PC-3 (cell line): Measurements from ENCODE around the gene ZNF76. TPM values are rescaled to one million over a fixed set of nuclear protein-coding genes. Genes with fewer than 3 reads are reported as not detected.

ENCODE experiments used
- ATAC-seq: fragments of 200-7000 bp; cut with Tn5 transposase; 2 replicates; pipeline ENCODE4 v1.9.1; 2020; ENCODE audit warnings: mild to moderate bottlenecking, moderate library complexity
- BruUV-seq: library from RNA; stranded (reverse); fragments of 400-500 nt; replicated peaks from 2 replicates; lab custom pipeline; 2021; lab: Mats Ljungman, UMichigan
- CTCF ChIA-PET: fragments of 300-600 bp; sonication (Branson Sonifier 250); formaldehyde crosslinking; loops from one replicate; lab custom pipeline; 2022; ENCODE audit warnings: antibody characterized with exemption; lab: Charles Lee
- POLR2A ChIA-PET: fragments of 300-600 bp; sonication (Branson Sonifier 250); formaldehyde crosslinking; loops from one replicate; lab custom pipeline; 2022; ENCODE audit warnings: antibody characterized with exemption; ENCODE audit not compliant: unreplicated experiment; lab: Charles Lee
- DNase-seq: peaks from one replicate; pipeline ENCODE4 v3.0.0-alpha.2; 2015
- H2AFZ ChIP-seq: fragments of 300-600 bp; sonication (generic); 2 replicates; pipeline ENCODE4 v1.6.0; 2016; ENCODE audit warnings: antibody characterized with exemption, low read length
- H3F3A ChIP-seq: fragments of 300-600 bp; sonication (generic); one replicate; pipeline ENCODE4 v1.6.0; 2017; ENCODE audit warnings: antibody characterized with exemption, low read length, control low read depth, mild to moderate bottlenecking; ENCODE audit not compliant: unreplicated experiment
- H3K27ac ChIP-seq: fragments of 300-600 bp; sonication (generic); 2 replicates; pipeline ENCODE4 v1.5.1; 2016; ENCODE audit warnings: mild to moderate bottlenecking, low read length
- H3K27me3 ChIP-seq: fragments of 300-600 bp; sonication (generic); 2 replicates; pipeline ENCODE4 v1.6.1; 2016; ENCODE audit warnings: low read length, mixed read lengths
- H3K36me3 ChIP-seq: fragments of 300-600 bp; sonication (generic); 2 replicates; pipeline ENCODE4 v1.6.1; 2016; ENCODE audit warnings: low read depth, mixed run types, low read length, mixed read lengths
- H3K4me1 ChIP-seq: fragments of 300-600 bp; sonication (generic); 2 replicates; pipeline ENCODE4 v1.5.1; 2016; ENCODE audit warnings: low read length; ENCODE audit not compliant: insufficient read depth
- H3K4me2 ChIP-seq: fragments of 300-600 bp; sonication (generic); 2 replicates; pipeline ENCODE4 v1.6.0; 2016; ENCODE audit warnings: low read length
- H3K4me3 ChIP-seq: fragments of 300-600 bp; sonication (generic); 2 replicates; pipeline ENCODE4 v1.5.1; 2016; ENCODE audit warnings: mild to moderate bottlenecking, low read length, mixed read lengths
- H3K79me2 ChIP-seq: fragments of 300-600 bp; sonication (generic); 2 replicates; pipeline ENCODE4 v1.6.1; 2017; ENCODE audit warnings: low read length, mixed read lengths
- H3K9ac ChIP-seq: fragments of 300-600 bp; sonication (generic); 2 replicates; pipeline ENCODE4 v1.6.0; 2016; ENCODE audit warnings: mild to moderate bottlenecking, low read length
- H3K9me2 ChIP-seq: fragments of 300-600 bp; sonication (generic); replicated peaks from 2 replicates; pipeline ENCODE4 v1.6.1; 2016; ENCODE audit warnings: mixed run types, low read length, mixed read lengths
- H3K9me3 ChIP-seq: fragments of 300-600 bp; sonication (generic); 2 replicates; pipeline ENCODE4 v1.6.1; 2016; ENCODE audit warnings: low read length, mixed read lengths
- H4K20me1 ChIP-seq: fragments of 300-600 bp; sonication (generic); 2 replicates; pipeline ENCODE4 v1.6.1; 2016; ENCODE audit warnings: low read length, mixed read lengths
- EZH2 ChIP-seq: fragments of 300-600 bp; sonication (generic); IDR thresholded peaks from one replicate; pipeline ENCODE4 v1.6.1; 2017; ENCODE audit warnings: antibody characterized with exemption, mild to moderate bottlenecking, low read length; ENCODE audit not compliant: unreplicated experiment
- EZH2phosphoT487 ChIP-seq: fragments of 300-600 bp; sonication (generic); IDR thresholded peaks from 2 replicates; pipeline ENCODE4 v1.6.1; 2018; ENCODE audit warnings: mild to moderate bottlenecking, antibody characterized with exemption, low read length, borderline replicate concordance
- intact Hi-C: fragments of 100-400 bp; cut with micrococcal nuclease; formaldehyde crosslinking; loops from 2 replicates; pipeline ENCODE4 v1.9.0; 2023
- total RNA-seq: library from RNA; depleted of rRNA; stranded (reverse); fragments of >200 nt; gene quantifications from 2 replicates; pipeline ENCODE4 v1.2.3, GENCODE V29; 2014
- TF ChIP-seq, protein P1 (sequence below): fragments of 300-600 bp; sonication (generic); conservative IDR thresholded peaks from 2 replicates; pipeline ENCODE4 v1.5.1; 2017; ENCODE audit warnings: antibody characterized with exemption, low read depth, mild to moderate bottlenecking, low read length

Gene ZNF76
- total RNA-seq, 1 experiment from 2014 or later = 20.8 TPM

DNA sequence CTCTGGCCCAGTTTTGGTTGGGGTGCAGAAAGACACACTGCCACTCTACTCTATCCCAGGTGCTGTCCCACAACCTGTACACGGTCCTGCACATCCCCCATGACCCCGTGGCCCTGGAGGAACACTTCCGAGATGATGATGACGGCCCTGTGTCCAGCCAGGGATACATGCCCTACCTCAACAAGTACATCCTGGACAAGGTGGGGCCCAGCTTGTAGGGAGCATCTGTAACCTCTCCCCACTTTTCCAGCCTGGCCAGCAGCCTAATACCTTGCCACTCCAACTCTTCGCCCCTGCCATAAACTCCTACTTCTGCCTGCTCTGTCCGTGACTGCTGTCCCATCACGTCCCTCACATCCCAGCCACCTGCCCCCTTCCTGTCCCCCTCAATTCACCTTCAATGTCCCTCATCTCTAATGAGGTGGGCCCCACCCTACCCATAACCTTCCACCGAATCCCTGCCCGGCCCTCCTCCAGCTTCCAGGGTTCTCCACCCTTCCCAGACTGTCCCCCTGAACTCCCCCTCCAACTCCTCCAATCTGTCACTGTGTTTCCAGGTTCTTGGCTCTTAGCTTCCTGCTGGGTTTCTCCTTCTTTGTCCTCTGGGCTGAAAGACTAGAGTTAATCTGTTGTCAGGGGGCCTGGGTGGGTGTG is 50.2 kb downstream of the ZNF76 start:
- POLR2A ChIA-PET = no interaction called here
- Histone ChIP-seq H3K4me3 (no peak overlapping the region), H3K9ac (no peak overlapping the region), H3K27ac (no peak overlapping the region), H3K27me3 (no peaks in the 10 kb centered on the region), H4K20me1 (no peaks in the 10 kb centered on the region), H2AFZ (no peak overlapping the region), H3K9me2 (no peaks in the 10 kb centered on the region), H3K9me3 (no peaks in the 10 kb centered on the region), H3K4me1 (no peaks in the 10 kb centered on the region), H3F3A (no peaks in the 10 kb centered on the region), H3K79me2 (no peaks in the 10 kb centered on the region), H3K4me2 (no peak overlapping the region), H3K36me3 (no peaks in the 10 kb centered on the region)
- intact Hi-C loops = no loop called here
- TF ChIP-seq, protein P1, sequence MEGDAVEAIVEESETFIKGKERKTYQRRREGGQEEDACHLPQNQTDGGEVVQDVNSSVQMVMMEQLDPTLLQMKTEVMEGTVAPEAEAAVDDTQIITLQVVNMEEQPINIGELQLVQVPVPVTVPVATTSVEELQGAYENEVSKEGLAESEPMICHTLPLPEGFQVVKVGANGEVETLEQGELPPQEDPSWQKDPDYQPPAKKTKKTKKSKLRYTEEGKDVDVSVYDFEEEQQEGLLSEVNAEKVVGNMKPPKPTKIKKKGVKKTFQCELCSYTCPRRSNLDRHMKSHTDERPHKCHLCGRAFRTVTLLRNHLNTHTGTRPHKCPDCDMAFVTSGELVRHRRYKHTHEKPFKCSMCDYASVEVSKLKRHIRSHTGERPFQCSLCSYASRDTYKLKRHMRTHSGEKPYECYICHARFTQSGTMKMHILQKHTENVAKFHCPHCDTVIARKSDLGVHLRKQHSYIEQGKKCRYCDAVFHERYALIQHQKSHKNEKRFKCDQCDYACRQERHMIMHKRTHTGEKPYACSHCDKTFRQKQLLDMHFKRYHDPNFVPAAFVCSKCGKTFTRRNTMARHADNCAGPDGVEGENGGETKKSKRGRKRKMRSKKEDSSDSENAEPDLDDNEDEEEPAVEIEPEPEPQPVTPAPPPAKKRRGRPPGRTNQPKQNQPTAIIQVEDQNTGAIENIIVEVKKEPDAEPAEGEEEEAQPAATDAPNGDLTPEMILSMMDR = no peak
- BruUV-seq = no TSS peak
- CTCF ChIA-PET = no interaction called here
- no peak for DNase-seq
- ATAC-seq = no peak

DNA sequence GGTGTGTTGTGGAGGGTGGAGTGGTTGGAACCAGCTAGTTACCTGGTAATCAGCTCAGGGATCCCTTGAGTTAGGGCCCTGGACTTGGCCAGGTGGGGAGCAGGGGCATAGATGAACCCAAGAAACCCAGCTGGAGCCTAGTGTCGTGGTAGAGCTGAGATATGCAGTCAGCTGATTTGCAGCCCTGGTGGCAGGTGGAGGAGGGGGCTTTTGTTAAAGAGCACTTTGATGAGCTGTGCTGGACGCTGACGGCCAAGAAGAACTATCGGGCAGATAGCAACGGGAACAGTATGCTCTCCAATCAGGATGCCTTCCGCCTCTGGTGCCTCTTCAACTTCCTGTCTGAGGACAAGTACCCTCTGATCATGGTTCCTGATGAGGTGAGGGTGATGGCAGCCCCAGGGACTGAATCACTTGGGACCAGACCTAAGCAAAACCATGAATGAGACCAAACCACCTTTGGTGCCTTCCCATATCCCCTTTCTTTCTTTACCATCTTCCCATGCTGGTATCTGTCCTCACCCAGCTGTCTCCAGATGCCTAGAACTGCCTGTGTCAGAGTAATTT is 50.8 kb downstream of the ZNF76 start:
- no peaks in the 10 kb centered on the region for H3K36me3 ChIP-seq
- no TSS peak for BruUV-seq
- ChIA-PET POLR2A (no interaction called here), CTCF (no interaction called here)
- H3K9me2 ChIP-seq = no peaks in the 10 kb centered on the region
- no peak overlapping the region for H2AFZ ChIP-seq
- no peaks in the 10 kb centered on the region for H3K4me1 ChIP-seq
- ATAC-seq = no peak
- H3F3A ChIP-seq = no peaks in the 10 kb centered on the region
- no peak overlapping the region for H3K4me3 ChIP-seq
- H3K4me2 ChIP-seq = no peak overlapping the region
- H3K9me3 ChIP-seq = no peaks in the 10 kb centered on the region
- H3K27ac ChIP-seq = no peak overlapping the region
- H4K20me1 ChIP-seq = no peaks in the 10 kb centered on the region
- DNase-seq = no peak
- no peaks in the 10 kb centered on the region for H3K27me3 ChIP-seq
- H3K79me2 ChIP-seq = no peaks in the 10 kb centered on the region
- no peak for TF ChIP-seq EZH2
- TF ChIP-seq, protein P1 = no peak
- no peak for TF ChIP-seq EZH2phosphoT487
- H3K9ac ChIP-seq = no peak overlapping the region
- intact Hi-C loops = no loop called here

GRCh38 chr6:35311390-35312075 is 52.0 kb downstream of the ZNF76 start:
- Histone ChIP-seq H3F3A (no peaks in the 10 kb centered on the region), H3K4me3 (no peak overlapping the region), H2AFZ (no peak overlapping the region), H3K36me3 (no peaks in the 10 kb centered on the region), H3K4me1 (no peaks in the 10 kb centered on the region), H4K20me1 (no peaks in the 10 kb centered on the region), H3K79me2 (no peaks in the 10 kb centered on the region), H3K4me2 (no peak overlapping the region), H3K9me3 (no peaks in the 10 kb centered on the region), H3K27ac (no peak overlapping the region), H3K27me3 (no peaks in the 10 kb centered on the region), H3K9me2 (no peaks in the 10 kb centered on the region), H3K9ac (no peak overlapping the region)
- intact Hi-C loops = no loop called here
- ATAC-seq = no peak
- TF ChIP-seq, protein P1 = no peak
- TF ChIP-seq EZH2phosphoT487 = no peak
- no peak for TF ChIP-seq EZH2
- ChIA-PET POLR2A (no interaction called here), CTCF (no interaction called here)
- no peak for DNase-seq
- BruUV-seq = no TSS peak
